COLO668 (cell line): Measurements from ENCODE around the gene THRAP3.
A peak's percentile ranks its signal among the peaks of the same experiment; 100 is the strongest.
"Not testable (repeated sequence)": the region's sequence is repeated elsewhere in the genome, so short reads cannot be mapped to it uniquely, and the experiment has no call there.

ENCODE experiments used
- DNase-seq: peaks from one replicate; lab custom pipeline; 2025; ENCODE audit not compliant: unreplicated experiment; lab: John Stamatoyannopoulos, UW

The THRAP3 gene

GRCh38 chr1:36248250-36248894 lies 24.1 kb downstream of the THRAP3 start:
- DNase-seq: no peak

GRCh38 chr1:36251794-36252481 lies 27.7 kb downstream of the THRAP3 start:
- DNase-seq: no peak

- not testable (repeated sequence) for DNase-seq
Measured at GRCh38 chr1:36252482-36252824, 28.2 kb downstream of the THRAP3 start.

GRCh38 chr1:36253161-36253862 lies 29.1 kb downstream of the THRAP3 start:
- no peak for DNase-seq

- no peak for DNase-seq
Measured at GRCh38 chr1:36256558-36257374, 32.5 kb downstream of the THRAP3 start.

- DNase-seq: no peak
Measured at GRCh38 chr1:36257375-36257767, 33.1 kb downstream of the THRAP3 start.

GRCh38 chr1:36258960-36259344 lies 34.7 kb downstream of the THRAP3 start:
- no peak for DNase-seq

- no peak for DNase-seq
Measured at GRCh38 chr1:36268981-36269380, 44.7 kb downstream of the THRAP3 start.

GRCh38 chr1:36269408-36269838 lies 45.2 kb downstream of the THRAP3 start:
- DNase-seq: no peak

GRCh38 chr1:36273024-36273423 lies 48.8 kb downstream of the THRAP3 start:
- DNase-seq: no peak

GRCh38 chr1:36274201-36274600 lies 50.0 kb downstream of the THRAP3 start:
- DNase-seq: no peak

GRCh38 chr1:36276688-36277087 lies 52.4 kb downstream of the THRAP3 start:
- no peak for DNase-seq

GRCh38 chr1:36279110-36279788 lies 55.0 kb downstream of the THRAP3 start:
- no peak for DNase-seq

GRCh38 chr1:36279789-36280296 lies 55.6 kb downstream of the THRAP3 start:
- no peak for DNase-seq

GRCh38 chr1:36284061-36284460 lies 59.8 kb downstream of the THRAP3 start:
- DNase-seq: no peak

- no peak for DNase-seq
Measured at GRCh38 chr1:36284517-36284916, 60.3 kb downstream of the THRAP3 start.

GRCh38 chr1:36285443-36286101 lies 61.3 kb downstream of the THRAP3 start:
- DNase-seq: peak; percentile 72

GRCh38 chr1:36286802-36287201 lies 62.6 kb downstream of the THRAP3 start:
- DNase-seq: no peak

GRCh38 chr1:36287595-36287994 lies 63.4 kb downstream of the THRAP3 start:
- no peak for DNase-seq

- DNase-seq: no peak
Measured at GRCh38 chr1:36295390-36295789, 71.1 kb downstream of the THRAP3 start.
